ENCODE measurements around the gene RPRD1B.

RPRD1B gene

GRCh38 chr20:38033330-38034107 lies at the start of gene RPRD1B, which contains the start of gene TTI1:
Gene RPRD1B (plus strand): TSS chr20:38033746. CDS start chr20:38033948, 202 bp downstream.
Gene TTI1 (minus strand): TSS chr20:38033456. CDS start chr20:38013816, 19,640 bp downstream.
- peak; percentile 79 for DNase-seq (ENCODE audit: low read depth, low spot score)

GRCh38 chr20:37984018-37984785 lies 49.3 kb upstream of the RPRD1B start:
- DNase-seq (ENCODE audit: low read depth, low spot score), result no peak

GRCh38 chr20:37986044-37986858 lies 47.3 kb upstream of the RPRD1B start:
- DNase-seq (ENCODE audit: low read depth, low spot score), result no peak

GRCh38 chr20:37986873-37987601 lies 46.5 kb upstream of the RPRD1B start:
- no peak for DNase-seq (ENCODE audit: low read depth, low spot score)

- no peak for DNase-seq (ENCODE audit: low read depth, low spot score)
Observed at GRCh38 chr20:37987602-37988290, 45.8 kb upstream of the RPRD1B start.

GRCh38 chr20:37988306-37988954 lies 45.1 kb upstream of the RPRD1B start:
- DNase-seq (ENCODE audit: low read depth, low spot score), result no peak

- no peak for DNase-seq (ENCODE audit: low read depth, low spot score)
Observed at GRCh38 chr20:37989601-37990295, 43.8 kb upstream of the RPRD1B start.

GRCh38 chr20:37990571-37991151 lies 42.9 kb upstream of the RPRD1B start:
- no peak for DNase-seq (ENCODE audit: low read depth, low spot score)

- DNase-seq (ENCODE audit: low read depth, low spot score), result no peak
Observed at GRCh38 chr20:37991157-37991866, 42.2 kb upstream of the RPRD1B start.

- no peak for DNase-seq (ENCODE audit: low read depth, low spot score)
Observed at GRCh38 chr20:37991908-37992307, 41.6 kb upstream of the RPRD1B start.

- DNase-seq (ENCODE audit: low read depth, low spot score), result no peak
Observed at GRCh38 chr20:37992802-37993409, 40.6 kb upstream of the RPRD1B start.

- no peak for DNase-seq (ENCODE audit: low read depth, low spot score)
Observed at GRCh38 chr20:37994512-37994911, 39.0 kb upstream of the RPRD1B start.

GRCh38 chr20:37995856-37996605 lies 37.5 kb upstream of the RPRD1B start:
- DNase-seq (ENCODE audit: low read depth, low spot score), result no peak

GRCh38 chr20:37997516-37997915 lies 36.0 kb upstream of the RPRD1B start:
- DNase-seq (ENCODE audit: low read depth, low spot score), result no peak

GRCh38 chr20:37999526-38000263 lies 33.9 kb upstream of the RPRD1B start:
- no peak for DNase-seq (ENCODE audit: low read depth, low spot score)

GRCh38 chr20:38000293-38000692 lies 33.3 kb upstream of the RPRD1B start:
- DNase-seq (ENCODE audit: low read depth, low spot score), result no peak

All from iPS DF 19.7 (cell line).